ENCODE results near the gene MPST. TPM values are rescaled to one million over a fixed set of nuclear protein-coding genes. Genes with fewer than 3 reads are reported as not detected.

MPST gene
- total RNA-seq, 2 experiments from 2014 or later, result 8.5 to 9.1 TPM

DNA sequence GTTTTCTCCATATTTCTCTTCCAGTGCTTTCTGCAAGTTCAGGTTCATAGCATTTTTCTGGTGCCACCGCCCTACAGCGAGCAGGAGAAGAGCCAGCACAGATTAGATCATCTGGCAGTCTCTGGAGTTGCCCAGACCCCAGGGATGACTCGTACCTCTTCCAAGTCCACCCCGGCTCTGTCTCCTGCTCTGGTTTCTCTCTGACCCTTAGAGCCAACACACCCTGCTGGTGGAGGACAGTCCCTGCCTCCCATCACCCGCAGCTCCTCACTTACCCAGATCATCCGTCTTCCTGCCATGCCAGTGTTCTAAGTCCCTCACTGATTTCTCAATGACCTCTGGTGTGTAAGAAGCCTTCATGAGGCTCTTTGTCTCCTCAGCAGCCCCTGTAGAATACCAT lies 28.3 kb upstream of the MPST start:
- Mint-ChIP-seq H3K27ac (no peak overlapping the region), H3K4me3 (no peak overlapping the region), H3K36me3 (ENCODE audit: low read depth) (no peaks in the 10 kb centered on the region), H3K9me3 (peaks cover 8% of the 10 kb centered on the region), H3K4me1 (ENCODE audit: low read depth) (no peaks in the 10 kb centered on the region), H3K27me3 (peaks cover 22% of the 10 kb centered on the region)
- DNase-seq (no peak), ATAC-seq (no peak)
- intact Hi-C loops (cut with micrococcal nuclease), result no loop called here
- POLR2A ChIA-PET, result no interaction called here
- CTCF ChIA-PET, result interaction anchor here (3.1 kb wide), 1 partner anchor 14 kb away, joined by 14 read pairs; no protein-coding TSS in a partner anchor
- TF ChIP-seq, protein P1, sequence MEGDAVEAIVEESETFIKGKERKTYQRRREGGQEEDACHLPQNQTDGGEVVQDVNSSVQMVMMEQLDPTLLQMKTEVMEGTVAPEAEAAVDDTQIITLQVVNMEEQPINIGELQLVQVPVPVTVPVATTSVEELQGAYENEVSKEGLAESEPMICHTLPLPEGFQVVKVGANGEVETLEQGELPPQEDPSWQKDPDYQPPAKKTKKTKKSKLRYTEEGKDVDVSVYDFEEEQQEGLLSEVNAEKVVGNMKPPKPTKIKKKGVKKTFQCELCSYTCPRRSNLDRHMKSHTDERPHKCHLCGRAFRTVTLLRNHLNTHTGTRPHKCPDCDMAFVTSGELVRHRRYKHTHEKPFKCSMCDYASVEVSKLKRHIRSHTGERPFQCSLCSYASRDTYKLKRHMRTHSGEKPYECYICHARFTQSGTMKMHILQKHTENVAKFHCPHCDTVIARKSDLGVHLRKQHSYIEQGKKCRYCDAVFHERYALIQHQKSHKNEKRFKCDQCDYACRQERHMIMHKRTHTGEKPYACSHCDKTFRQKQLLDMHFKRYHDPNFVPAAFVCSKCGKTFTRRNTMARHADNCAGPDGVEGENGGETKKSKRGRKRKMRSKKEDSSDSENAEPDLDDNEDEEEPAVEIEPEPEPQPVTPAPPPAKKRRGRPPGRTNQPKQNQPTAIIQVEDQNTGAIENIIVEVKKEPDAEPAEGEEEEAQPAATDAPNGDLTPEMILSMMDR (IDR thresholded peaks at IDR 0.05), result no peak

DNA sequence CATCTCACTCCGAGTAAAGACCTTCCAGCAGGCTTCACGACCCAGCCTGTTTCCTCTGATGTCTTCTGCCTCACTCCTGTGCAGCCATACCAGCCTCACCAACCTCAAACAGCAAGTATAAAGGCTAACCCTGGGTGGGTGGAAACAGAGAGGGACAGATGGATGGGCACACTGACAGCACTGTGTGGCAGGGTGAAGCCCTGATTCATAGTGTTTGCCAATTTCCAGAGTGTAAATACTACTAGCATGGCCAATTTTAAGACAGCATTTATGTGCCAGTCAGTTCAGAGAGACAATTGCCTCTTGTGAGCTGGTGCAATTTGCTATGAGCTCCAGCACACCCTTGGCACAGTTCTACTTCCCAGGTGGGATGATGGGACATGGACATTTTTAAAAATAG lies 21.8 kb upstream of the MPST start:
- DNase-seq, result no peak
- Mint-ChIP-seq H3K27me3 (peaks cover 2% of the 10 kb centered on the region), H3K36me3 (ENCODE audit: low read depth) (no peaks in the 10 kb centered on the region), H3K4me1 (ENCODE audit: low read depth) (no peaks in the 10 kb centered on the region), H3K9me3 (no peaks in the 10 kb centered on the region), H3K27ac (no peak overlapping the region), H3K4me3 (no peak overlapping the region)
- TF ChIP-seq, protein P1 (IDR thresholded peaks at IDR 0.05), result no peak
- no peak for ATAC-seq
- ChIA-PET CTCF (interaction anchor here (1.0 to 2.9 kb wide), 6 partner anchors 10 to 239 kb away, joined by 3 to 12 read pairs (median 6); a partner anchor contains a TSS), POLR2A (no interaction called here)
- intact Hi-C loops (cut with micrococcal nuclease), result no loop called here

GRCh38 chr22:36998620-36999351 lies 20.8 kb upstream of the MPST start:
- CTCF ChIA-PET, result interaction anchor here (1.0 to 2.9 kb wide), 5 partner anchors 9 to 241 kb away, joined by 3 to 12 read pairs (median 4); a partner anchor contains a TSS
- Mint-ChIP-seq H3K27ac (no peak overlapping the region), H3K9me3 (no peaks in the 10 kb centered on the region), H3K36me3 (ENCODE audit: low read depth) (no peaks in the 10 kb centered on the region), H3K4me1 (ENCODE audit: low read depth) (no peaks in the 10 kb centered on the region), H3K4me3 (no peak overlapping the region), H3K27me3 (peaks cover 6% of the 10 kb centered on the region)
- intact Hi-C loops (cut with micrococcal nuclease), result no loop called here
- ATAC-seq, result no peak
- TF ChIP-seq, protein P1 (IDR thresholded peaks at IDR 0.05), result no peak
- DNase-seq, result peak; percentile 19
- POLR2A ChIA-PET, result interaction anchor here (0.7 kb wide), 1 partner anchor 42 kb away, joined by 3 read pairs; no protein-coding TSS in a partner anchor

- DNase-seq, result no peak
- no peaks in the 10 kb centered on the region for H3K36me3 Mint-ChIP-seq (ENCODE audit: low read depth)
- intact Hi-C loops (cut with micrococcal nuclease), result no loop called here
- H3K9me3 Mint-ChIP-seq, result no peaks in the 10 kb centered on the region
- no peaks in the 10 kb centered on the region for H3K4me1 Mint-ChIP-seq (ENCODE audit: low read depth)
- no peak overlapping the region for H3K27ac Mint-ChIP-seq
- POLR2A ChIA-PET, result no interaction called here
- no peak overlapping the region for H3K4me3 Mint-ChIP-seq
- CTCF ChIA-PET, result interaction anchor here (0.8 to 2.9 kb wide), 3 partner anchors 8 to 22 kb away, joined by 3 to 12 read pairs (median 9); a partner anchor contains a TSS
- H3K27me3 Mint-ChIP-seq, result peaks cover 6% of the 10 kb centered on the region
- TF ChIP-seq, protein P1 (IDR thresholded peaks at IDR 0.05), result no peak
- no peak for ATAC-seq
These were observed 20.1 kb upstream of the MPST start for GRCh38 chr22:36999463-36999862.

Measured in activated CD8-positive, alpha-beta T cell treated with anti-CD3 and anti-CD28 coated beads for 36 hours (primary cell).